Dermis microvascular lymphatic vessel endothelial cell (primary cell): ENCODE measurements around the gene CSF3R. TPM values are rescaled to one million over a fixed set of nuclear protein-coding genes. Genes with fewer than 3 reads are reported as not detected.

Source experiments
- DNase-seq, 2 donors: peaks; one replicate each; pipeline versions ENCODE4 v3.0.0 to v3.0.0-alpha.2; 2010; ENCODE audit warnings: low read depth in 2 of 2
- total RNA-seq: library from RNA; depleted of rRNA; stranded (reverse); fragments of >200 nt; gene quantifications from 2 replicates; pipeline ENCODE4 v1.2.1, GENCODE V29; 2014

CSF3R gene
- total RNA-seq, 1 donor from 2014 or later, result not detected

GRCh38 chr1:36420836-36421317 is 61.8 kb downstream of the CSF3R start:
- DNase-seq, result peak; percentile 48 to 80

GRCh38 chr1:36420409-36420808 is 62.3 kb downstream of the CSF3R start:
- DNase-seq, result no peak

GRCh38 chr1:36419569-36419968 is 63.1 kb downstream of the CSF3R start:
- no peak for DNase-seq

GRCh38 chr1:36419140-36419539 is 63.6 kb downstream of the CSF3R start:
- no peak for DNase-seq

GRCh38 chr1:36417931-36418330 is 64.8 kb downstream of the CSF3R start:
- no peak for DNase-seq

Other genes starting within 250 kb of the CSF3R start
- gene SH3D21, start 176.5 kb downstream of the CSF3R start, total RNA-seq, result 0.51 and 0.63 TPM in 2 replicates
- gene EVA1B, start 159.3 kb downstream of the CSF3R start, total RNA-seq, result 71.5 and 102 TPM in 2 replicates
- 15.0 and 23.1 TPM in 2 replicates for gene STK40, start 97.0 kb downstream of the CSF3R start, total RNA-seq
- gene LSM10, start 85.0 kb downstream of the CSF3R start, total RNA-seq, result 7.1 and 8.5 TPM in 2 replicates
- 3.6 and 4.9 TPM in 2 replicates for gene OSCP1, start 32.5 kb downstream of the CSF3R start, total RNA-seq
- gene MRPS15, start 18.5 kb downstream of the CSF3R start, total RNA-seq, result 57.0 and 78.6 TPM in 2 replicates